KOPT-K1 (cell line): ENCODE data around the gene TGM1.

Source experiments
- H3K27ac ChIP-seq: fragments of 200-600 bp; sonication (generic); 2 replicates; pipeline ENCODE4 v1.5.1; 2016; ENCODE audit warnings: antibody characterized with exemption, mild to moderate bottlenecking, low read depth, low read length; ENCODE audit not compliant: poor library complexity, severe bottlenecking
- H3K36me3 ChIP-seq: fragments of 200-600 bp; sonication (generic); 2 replicates; pipeline ENCODE4 v1.5.1; 2017; ENCODE audit warnings: antibody characterized with exemption, mild to moderate bottlenecking, low read length, moderate library complexity; ENCODE audit not compliant: insufficient read depth
- H3K9me3 ChIP-seq: fragments of 200-600 bp; sonication (generic); 2 replicates; pipeline ENCODE4 v1.5.1; 2017; ENCODE audit warnings: antibody characterized with exemption, low read length, mild to moderate bottlenecking; ENCODE audit not compliant: insufficient read depth, poor library complexity, severe bottlenecking

Gene TGM1

DNA sequence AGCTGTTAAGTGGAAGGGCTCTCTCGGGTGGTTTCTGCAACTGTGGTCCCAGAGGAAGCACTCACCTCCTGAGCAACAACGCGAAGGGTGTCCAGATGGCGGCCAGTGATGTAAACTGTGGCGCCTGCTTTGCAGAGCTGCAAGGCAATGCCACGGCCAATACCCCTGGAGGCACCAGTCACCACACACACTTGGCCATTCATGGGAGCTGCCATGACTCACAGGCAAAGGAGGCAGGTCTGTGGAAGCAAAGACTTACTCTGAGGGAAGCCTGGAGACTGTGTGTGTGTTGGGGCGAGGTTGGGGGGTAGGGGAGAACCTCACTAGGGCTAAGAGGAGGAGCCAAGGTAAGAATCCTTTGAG, 35.9 kb upstream of the TGM1 start:
- Histone ChIP-seq H3K9me3 (no peaks in the 10 kb centered on the region), H3K36me3 (peaks cover 40% of the 10 kb centered on the region), H3K27ac (peak overlapping the region; percentile 57)

DNA sequence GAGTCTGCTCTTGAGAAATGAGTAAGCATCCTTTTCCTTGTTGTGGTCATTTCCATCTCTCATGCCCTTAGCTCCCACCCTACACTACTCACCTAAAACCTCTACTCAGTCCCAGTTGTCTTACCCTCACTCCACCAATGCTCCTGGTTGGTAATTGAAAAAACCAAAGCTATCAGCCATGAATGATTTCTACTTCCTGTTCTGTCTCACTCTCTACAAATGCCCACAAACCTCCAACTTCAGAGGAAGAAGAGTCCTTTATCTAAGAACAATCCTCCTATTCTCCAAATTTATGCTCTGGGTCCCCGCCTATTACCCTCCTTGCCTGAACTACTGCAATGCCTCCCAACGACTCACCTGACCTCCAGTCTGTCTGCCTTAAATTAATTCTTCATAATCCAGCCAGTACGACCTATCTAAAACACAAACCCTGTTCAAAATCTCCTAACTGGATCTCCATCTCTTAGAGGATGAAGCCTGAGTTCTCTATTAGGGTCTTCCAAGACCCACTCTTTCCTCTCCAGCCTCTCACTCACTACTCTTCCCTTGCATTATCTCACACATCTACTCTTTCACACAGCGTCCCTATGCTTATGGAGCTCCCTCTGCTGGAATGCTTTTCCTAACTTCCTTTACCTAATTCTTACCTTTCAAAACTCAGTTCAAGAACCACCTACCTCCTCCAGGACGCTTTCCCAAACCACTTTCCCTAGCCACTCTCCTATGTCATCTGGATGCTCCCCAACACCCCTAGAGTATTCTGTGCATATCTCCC, 34.4 kb upstream of the TGM1 start:
- Histone ChIP-seq H3K9me3 (no peaks in the 10 kb centered on the region), H3K27ac (no peak overlapping the region), H3K36me3 (peaks cover 31% of the 10 kb centered on the region)

DNA sequence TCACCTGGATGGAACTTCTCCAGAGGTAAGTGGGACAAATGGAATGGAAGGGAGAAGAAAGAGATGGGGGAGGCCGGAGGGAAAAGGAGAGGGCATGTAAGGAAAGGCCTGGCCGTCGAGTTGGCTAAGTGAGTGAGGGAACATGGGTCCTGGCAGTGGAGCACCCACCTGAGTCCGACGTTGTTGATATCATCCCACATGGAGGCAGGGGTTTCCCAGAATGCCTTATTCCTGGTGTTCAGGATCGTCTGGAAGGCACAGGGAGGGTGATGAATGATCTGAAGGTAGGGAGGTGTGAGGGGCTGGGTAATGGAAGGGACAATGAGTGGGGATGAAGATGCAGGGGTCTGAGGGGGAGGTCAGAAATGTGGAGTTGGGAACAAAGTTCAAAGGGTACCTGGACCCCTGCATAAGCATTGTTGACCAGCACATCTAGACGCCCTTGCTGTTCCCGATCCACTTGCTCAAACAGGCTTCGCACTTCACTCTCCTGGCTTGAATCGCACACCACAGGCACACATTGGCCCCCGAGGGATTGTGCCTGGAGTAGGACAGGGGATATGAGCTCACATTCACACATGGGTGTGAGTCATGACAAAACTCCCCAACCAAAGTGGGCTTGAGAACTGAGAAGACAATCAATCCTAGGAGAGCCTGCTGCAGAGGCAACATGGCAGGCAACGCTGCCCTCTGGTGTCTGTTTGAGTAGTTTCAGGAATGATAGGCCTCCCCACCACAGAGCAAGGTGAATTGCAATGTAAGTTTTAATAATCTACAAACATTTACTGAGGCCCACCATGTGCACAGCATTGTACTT, 33.6 kb upstream of the TGM1 start:
- Histone ChIP-seq H3K9me3 (no peaks in the 10 kb centered on the region), H3K36me3 (peaks cover 30% of the 10 kb centered on the region), H3K27ac (no peak overlapping the region)

DNA sequence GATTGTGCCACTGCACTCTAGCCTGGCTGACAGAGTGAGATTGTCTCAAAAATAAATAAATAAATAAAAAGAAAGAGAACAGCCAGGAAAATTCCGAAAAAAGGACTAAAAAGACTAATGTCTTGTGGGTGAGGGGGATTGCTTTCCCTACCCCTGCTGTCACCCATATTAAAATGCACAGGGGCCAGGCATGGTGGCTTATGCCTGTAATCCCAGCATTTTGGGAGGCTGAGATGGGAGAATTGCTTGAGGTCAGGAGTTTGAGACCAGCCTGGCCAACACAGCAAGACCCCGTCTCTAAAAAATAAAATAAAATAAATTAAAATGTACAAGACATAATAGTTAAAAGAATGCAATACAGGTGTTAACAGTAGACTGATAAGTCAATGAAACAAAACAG, 30.5 kb upstream of the TGM1 start:
- Histone ChIP-seq H3K27ac (no peak overlapping the region), H3K36me3 (peaks cover 40% of the 10 kb centered on the region), H3K9me3 (no peaks in the 10 kb centered on the region)

DNA sequence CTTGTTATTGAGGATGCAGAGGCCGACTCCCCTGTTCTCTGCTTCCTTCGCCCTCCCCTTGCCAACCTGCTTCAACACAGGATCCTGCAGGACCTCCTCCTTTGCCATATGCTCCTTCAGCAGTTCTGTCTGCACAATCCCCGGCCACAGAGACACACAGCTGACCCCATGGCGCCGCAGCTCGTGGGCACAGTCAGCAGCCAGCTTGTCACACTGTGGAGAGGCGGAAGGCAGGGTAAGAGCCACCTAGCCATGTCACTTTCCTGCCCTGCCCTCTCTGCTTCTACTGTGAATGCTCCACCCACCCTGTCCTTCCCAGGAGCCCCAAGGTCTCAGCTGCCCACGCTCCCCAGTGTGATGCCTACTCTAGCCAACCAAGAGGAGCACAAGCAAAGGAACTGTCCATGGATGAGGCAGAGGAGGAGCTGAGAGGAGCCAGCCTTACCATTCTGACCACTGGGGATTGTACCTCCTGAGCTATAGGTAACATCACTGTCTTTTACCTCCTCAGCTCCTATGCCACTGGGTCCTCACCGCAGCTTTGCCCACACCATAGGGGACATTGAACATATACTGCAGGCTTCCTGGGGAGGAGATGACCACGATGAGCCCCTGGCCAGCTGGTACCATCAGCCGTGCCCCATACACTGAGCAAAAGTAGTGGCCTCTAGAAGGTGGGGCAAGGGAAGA, 29.3 kb upstream of the TGM1 start:
- no peaks in the 10 kb centered on the region for H3K9me3 ChIP-seq
- peaks cover 40% of the 10 kb centered on the region for H3K36me3 ChIP-seq
- no peak overlapping the region for H3K27ac ChIP-seq

DNA sequence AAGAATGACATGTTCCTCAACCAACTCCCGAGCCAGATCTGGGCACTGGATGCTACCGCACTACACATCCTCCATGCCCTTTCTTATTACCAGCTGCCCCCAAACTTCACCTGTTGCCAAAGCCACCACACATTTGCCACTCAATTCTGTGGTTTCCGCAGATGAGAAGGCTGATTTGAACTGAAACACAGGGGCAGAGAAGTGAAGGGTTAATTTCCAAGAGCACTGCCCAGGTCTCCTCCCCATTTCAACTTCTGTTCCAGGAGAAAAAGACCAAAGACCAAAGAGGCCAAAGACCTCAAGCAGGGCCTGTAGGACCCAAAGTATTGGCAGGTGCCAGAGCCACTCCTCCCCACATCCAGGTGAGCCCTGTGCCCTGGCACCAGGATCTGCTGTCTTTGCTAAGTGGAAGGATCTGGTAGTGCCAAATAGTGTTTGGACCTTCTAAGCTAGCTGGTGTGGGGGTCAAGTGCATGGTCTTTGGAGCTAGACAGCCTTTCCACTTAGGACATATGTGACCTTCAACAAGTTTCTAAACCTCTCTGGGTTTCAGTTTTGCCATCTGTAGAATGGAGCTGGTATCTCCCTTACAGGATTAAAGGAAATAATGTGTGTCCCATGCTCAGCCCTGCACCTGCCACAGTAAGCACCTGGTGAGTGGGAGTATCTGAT, 28.6 kb upstream of the TGM1 start:
- no peaks in the 10 kb centered on the region for H3K9me3 ChIP-seq
- H3K27ac ChIP-seq = no peak overlapping the region
- peaks cover 40% of the 10 kb centered on the region for H3K36me3 ChIP-seq

DNA sequence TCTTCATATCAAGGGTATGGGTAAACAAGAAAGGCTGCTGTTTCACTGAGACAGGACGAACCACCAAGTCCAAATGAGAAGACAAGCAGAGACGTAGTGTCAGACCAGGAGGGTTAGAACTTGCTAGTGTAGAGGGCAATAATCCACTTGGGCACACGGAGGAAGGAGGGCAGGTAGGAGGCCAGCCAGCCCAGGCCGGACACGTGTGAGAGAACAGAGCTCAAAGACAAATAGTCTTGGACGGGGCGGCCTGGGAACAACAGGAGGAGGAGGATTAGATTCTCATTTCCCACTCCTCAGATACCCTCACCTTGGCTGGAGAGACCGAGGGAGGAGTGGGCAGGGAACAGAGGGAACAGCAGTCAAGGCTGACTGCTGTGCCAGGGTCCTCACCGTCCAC, 27.8 kb upstream of the TGM1 start:
- no peak overlapping the region for H3K27ac ChIP-seq
- peaks cover 36% of the 10 kb centered on the region for H3K36me3 ChIP-seq
- no peaks in the 10 kb centered on the region for H3K9me3 ChIP-seq

DNA sequence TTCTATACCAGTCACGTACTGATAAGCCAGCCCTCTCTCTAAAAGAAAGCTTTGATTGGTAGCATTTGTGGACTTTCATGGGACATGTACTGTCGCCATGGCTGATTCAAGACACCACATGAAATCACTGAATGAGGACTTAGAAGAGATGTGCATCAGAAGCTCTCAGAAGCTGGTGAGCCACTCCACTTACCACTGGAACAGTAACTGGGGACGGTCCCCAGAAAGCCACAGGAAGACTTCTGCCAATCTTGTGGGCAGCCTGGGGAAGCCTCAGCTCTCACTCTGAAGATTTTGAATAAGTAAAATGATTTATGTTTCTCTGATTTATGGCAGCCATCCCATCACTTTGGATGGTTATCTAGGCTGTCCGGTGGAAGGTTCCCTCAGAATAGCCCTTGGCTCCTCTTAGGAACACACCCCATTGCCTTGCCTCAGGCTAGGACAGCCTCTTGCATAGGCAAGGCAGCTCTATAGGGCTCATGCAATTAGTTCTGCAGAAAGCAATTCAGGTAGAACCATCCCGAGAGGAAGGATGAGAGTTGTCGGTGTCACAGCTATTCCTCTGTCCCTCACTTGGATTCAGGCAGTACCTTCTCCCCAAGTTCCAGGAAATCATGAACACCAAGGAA, 26.8 kb upstream of the TGM1 start:
- Histone ChIP-seq H3K27ac (no peak overlapping the region), H3K36me3 (peaks cover 31% of the 10 kb centered on the region), H3K9me3 (no peaks in the 10 kb centered on the region)

DNA sequence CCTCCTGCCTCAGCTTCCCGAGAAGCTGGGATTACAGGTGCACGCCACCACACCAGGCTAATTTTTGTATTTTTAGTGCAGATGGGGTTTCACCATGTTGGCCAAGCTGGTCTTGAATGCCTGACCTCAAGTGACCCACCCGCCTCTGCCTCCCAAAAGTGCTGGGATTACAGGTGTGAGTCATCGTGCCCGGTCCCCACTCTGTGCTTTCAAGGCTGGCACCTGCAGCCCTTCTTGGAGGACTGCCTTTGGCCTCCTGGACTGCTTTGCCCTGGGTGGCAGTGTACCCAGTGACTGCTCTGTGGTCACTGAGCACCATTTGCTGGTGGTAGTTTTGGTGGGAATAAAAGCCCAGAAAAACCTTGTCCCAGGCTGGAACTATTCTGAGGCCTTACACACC, 24.0 kb upstream of the TGM1 start:
- no peaks in the 10 kb centered on the region for H3K9me3 ChIP-seq
- H3K27ac ChIP-seq = no peak overlapping the region
- peaks cover 22% of the 10 kb centered on the region for H3K36me3 ChIP-seq

DNA sequence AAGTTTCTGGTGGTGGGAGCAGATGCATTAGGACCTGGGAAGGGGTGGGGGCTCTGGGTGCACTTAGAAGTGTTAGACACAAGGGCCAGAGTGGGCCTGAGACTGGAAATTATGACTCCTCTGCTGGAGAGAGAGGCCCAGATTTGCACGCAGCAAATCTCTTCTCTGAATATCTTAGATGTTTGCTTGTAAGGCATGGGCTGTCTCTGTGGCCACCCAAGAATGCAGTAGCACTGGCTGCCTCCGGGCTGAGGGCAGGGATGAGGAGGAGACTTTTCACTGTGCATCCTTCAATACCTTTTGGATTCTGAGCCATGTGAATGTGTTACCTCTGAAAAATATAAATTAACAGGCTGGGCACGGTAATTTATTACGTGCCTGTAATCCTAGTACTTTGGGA, 22.4 kb upstream of the TGM1 start:
- Histone ChIP-seq H3K36me3 (peaks cover 10% of the 10 kb centered on the region; the same call in 1 of the 2 replicates), H3K27ac (no peak overlapping the region), H3K9me3 (no peaks in the 10 kb centered on the region)

DNA sequence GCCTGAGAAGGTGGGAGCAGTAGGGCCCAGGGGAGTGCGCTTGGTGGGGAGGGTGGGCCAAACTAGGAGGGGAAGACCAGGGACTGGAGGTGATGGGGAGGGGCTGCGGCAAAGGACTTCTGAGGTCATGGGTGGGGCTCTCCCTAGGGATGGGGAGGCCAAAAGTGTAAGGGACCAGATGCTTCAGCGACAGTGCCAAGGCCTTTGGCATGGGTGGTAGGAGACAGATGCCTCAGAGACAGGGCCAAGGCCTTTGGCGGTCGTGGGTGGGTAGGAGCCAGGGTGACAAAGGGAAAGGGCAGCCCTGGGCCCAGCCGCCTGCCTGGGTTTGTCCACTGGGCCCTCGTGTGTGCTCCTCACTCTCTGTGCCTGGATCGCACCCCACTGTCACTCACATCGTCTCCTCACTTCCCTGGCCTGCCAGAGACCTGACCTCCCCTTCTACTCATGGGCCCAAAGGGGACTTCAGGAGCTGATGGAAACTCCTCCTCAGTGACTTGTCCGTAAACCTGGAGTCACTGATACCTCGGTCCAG, 21.6 kb upstream of the TGM1 start:
- no peaks in the 10 kb centered on the region for H3K9me3 ChIP-seq
- H3K27ac ChIP-seq = no peak overlapping the region

DNA sequence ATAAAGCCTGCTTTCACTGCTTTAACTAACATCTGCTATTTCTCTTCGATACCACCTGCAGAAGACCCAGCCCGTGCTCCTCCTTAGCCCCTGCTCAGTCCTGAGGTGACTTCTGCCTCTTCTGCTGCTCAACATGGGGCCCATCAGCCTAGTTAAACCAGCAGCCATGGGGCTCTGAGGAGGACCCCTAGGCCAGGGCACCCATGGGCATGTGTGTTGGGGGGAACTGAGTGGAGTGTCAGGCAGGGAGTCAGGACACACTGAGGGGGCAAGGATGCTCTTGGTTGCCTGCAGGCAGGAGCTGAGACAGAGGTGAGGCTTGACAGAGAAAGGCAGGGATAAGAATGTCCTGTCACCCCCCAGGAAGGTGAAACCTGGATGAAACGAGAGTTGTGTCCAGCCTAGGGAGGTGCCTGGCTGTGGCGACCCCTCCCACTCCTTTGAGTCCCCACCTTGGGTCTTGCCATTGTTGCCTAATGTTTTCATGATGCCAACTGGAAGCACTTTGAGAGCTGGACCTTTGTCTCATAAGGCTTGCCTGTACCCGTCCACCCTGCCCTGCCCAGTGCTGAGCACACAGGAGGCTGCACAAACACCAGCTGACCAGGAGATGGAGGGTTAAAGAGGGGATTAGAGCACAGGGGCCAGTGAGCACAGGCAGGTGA, 21.0 kb upstream of the TGM1 start:
- H3K9me3 ChIP-seq = no peaks in the 10 kb centered on the region
- no peak overlapping the region for H3K27ac ChIP-seq
- no peaks in the 10 kb centered on the region for H3K36me3 ChIP-seq

More for the DNA sequence above, 21.6 kb upstream of the TGM1 start:
- peaks cover 2% of the 10 kb centered on the region; the same call in 1 of the 2 replicates for H3K36me3 ChIP-seq

DNA sequence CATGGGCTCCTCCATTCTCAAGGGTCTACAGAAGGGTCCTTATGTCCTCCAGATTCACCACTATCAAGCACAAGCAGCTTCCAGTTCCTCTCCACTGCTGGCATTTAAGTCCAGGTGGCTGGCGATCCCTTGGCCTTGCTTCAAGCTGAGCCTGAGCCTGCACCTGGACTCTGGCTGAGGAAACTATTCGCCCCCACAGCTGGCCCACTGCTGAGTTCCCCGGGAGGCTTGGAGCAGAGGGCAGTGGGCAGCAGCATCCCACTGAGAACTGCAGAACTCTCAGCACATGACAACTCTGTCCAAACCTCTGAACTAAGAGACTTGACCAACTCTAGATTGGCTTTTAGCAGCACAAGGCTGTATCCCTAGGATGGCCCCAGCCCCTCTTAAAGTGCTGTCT, 19.8 kb upstream of the TGM1 start:
- no peaks in the 10 kb centered on the region for H3K9me3 ChIP-seq
- H3K36me3 ChIP-seq = no peaks in the 10 kb centered on the region
- H3K27ac ChIP-seq = no peak overlapping the region

DNA sequence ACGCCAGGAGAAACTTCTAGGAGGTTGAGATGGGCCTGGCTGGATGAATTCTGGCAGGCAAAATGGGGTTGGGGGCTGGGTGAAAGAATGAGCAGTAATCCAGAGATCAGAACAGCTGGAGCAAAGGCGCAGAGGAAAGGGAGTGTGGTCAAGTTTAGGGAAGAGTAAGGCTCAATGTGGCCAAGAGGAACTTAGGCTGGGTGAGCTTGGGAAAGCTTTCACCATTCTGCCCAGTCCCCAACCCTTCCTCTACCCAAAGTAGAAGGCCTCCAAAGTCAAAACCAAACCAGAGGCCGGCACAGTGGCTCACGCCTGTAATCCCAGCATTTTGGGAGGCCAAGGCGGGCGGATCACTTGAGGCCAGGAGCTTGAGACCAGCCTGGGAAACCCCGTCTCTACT, 18.7 kb upstream of the TGM1 start:
- H3K27ac ChIP-seq = no peak overlapping the region
- no peaks in the 10 kb centered on the region for H3K36me3 ChIP-seq
- H3K9me3 ChIP-seq = no peaks in the 10 kb centered on the region
